Parietal lobe (tissue), 1 donor: ENCODE measurements around the gene RGS4. TPM values are rescaled to one million over a fixed set of nuclear protein-coding genes. Genes with fewer than 3 reads are reported as not detected.

Experiments
- total RNA-seq: library from RNA; depleted of rRNA; stranded (reverse); fragments of >200 nt; gene quantifications from one replicate; pipeline ENCODE4 v1.2.3, GENCODE V29; 2014

RGS4 gene
- total RNA-seq, result 2.2 TPM

DNA sequence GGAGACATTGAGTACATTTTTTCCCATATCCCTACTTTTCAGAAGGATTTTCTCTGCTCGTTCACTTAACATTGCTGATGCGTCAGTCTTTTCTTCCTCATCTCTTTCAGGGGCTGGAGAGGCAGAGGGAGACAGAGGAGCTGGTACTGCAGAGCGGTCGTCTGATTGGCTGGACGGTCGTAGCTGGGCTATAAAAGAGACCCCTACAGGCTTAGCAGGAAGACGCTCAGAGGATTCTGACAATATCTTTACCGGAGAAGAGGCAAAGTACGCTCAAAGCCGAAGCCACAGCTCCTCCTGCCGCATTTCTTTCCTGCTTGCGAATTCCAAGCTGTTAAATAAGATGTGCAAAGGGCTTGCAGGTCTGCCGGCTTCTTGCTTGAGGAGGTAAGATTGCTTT is at the start of gene RGS4:
TSS of gene RGS4 (plus strand) at position 220 of the 400 bp plus-strand sequence. CDS start at position 344, 124 bp downstream.

Other genes starting within 250 kb of the RGS4 start
- gene CCDC190, start 208.2 kb upstream of the RGS4 start, total RNA-seq, result 0.94 TPM
- gene RGS5, start 133.6 kb downstream of the RGS4 start, total RNA-seq, result 20.7 TPM